Sciatic nerve (tissue), 2 donors: ENCODE results near the gene ZNF524. TPM values are rescaled to one million over a fixed set of nuclear protein-coding genes. Genes with fewer than 3 reads are reported as not detected.
A peak's percentile ranks its signal among the peaks of the same experiment; 100 is the strongest.

ENCODE experiments used
- ATAC-seq: fragments of 200-7000 bp; cut with Tn5 transposase; one replicate; pipeline ENCODE4 v1.9.1; 2020; ENCODE audit warnings: mild to moderate bottlenecking, moderate library complexity
- DNase-seq: peaks from one replicate; pipeline ENCODE4 v3.0.0-alpha.2; 2020; ENCODE audit warnings: low spot score
- intact Hi-C: fragments of 100-400 bp; cut with DNase I; formaldehyde crosslinking; loops from one replicate; pipeline ENCODE4 v1.14.2; 2022
- total RNA-seq: library from RNA; stranded (reverse); fragmentation: NEBNext Ultra II Directional; extraction: Animal tissue kit (Norgen Biotek cat#: 25700); gene quantifications from one replicate; pipeline ENCODE4 v1.2.1, GENCODE V29; 2021
- donor health status: DM: no; HTN: no; CAD: no.
- donor health status: DM: no; HTN: no; CAD: no.

The ZNF524 gene
- total RNA-seq, 1 donor from 2014 or later: 18.9 TPM

- no peak for DNase-seq
- ATAC-seq: no peak
- intact Hi-C loops: no loop called here
Observed at GRCh38 chr19:55613930-55614710, 14.0 kb downstream of the ZNF524 start.

- intact Hi-C loops: no loop called here
Observed at GRCh38 chr19:55614711-55615542, 14.8 kb downstream of the ZNF524 start.

DNA sequence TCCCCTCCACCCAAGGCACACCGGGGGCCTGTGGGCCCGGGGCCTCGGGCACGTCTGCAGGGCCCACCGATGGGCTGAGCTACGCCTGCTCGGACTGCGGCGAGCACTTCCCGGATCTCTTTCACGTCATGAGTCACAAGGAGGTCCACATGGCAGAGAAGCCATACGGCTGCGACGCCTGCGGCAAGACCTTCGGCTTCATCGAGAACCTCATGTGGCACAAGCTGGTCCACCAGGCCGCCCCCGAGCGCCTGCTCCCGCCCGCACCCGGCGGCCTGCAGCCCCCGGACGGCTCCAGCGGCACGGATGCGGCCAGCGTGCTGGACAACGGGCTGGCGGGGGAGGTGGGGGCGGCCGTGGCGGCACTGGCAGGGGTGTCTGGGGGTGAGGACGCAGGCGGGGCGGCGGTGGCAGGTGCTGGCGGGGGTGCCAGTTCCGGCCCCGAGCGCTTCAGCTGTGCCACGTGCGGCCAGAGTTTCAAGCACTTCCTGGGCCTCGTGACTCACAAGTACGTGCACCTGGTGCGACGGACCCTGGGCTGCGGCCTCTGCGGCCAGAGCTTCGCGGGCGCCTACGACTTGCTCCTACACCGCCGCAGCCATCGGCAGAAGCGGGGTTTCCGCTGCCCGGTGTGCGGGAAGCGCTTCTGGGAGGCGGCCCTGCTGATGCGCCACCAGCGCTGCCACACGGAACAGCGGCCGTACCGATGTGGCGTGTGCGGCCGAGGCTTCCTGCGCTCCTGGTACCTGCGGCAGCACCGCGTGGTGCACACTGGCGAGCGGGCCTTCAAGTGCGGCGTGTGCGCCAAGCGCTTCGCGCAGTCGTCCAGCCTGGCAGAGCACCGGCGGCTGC, 15.7 kb downstream of the ZNF524 start:
- intact Hi-C loops: no loop called here
- no peak for ATAC-seq
- no peak for DNase-seq

More at GRCh38 chr19:55614711-55615542, 14.8 kb downstream of the ZNF524 start:
- DNase-seq (no peak), ATAC-seq (no peak)

DNA sequence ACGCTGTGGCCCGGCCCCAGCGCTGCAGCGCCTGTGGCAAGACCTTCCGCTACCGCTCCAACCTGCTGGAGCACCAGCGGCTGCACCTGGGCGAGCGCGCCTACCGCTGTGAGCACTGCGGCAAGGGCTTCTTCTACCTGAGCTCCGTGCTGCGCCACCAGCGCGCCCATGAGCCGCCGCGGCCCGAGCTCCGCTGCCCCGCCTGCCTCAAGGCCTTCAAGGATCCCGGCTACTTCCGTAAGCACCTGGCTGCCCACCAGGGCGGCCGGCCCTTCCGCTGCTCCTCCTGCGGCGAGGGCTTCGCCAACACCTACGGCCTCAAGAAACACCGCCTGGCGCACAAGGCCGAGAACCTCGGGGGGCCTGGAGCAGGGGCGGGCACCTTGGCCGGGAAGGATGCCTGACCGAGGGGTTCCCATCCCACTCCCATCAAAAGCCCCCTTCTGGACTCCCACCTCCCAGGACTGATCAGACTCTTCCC, 16.3 kb downstream of the ZNF524 start:
- ATAC-seq: no peak
- no peak for DNase-seq
- intact Hi-C loops: no loop called here

GRCh38 chr19:55617426-55617825, 17.3 kb downstream of the ZNF524 start:
- intact Hi-C loops: no loop called here
- DNase-seq (no peak), ATAC-seq (no peak)

- ATAC-seq (no peak), DNase-seq (no peak)
- intact Hi-C loops: no loop called here
Observed at GRCh38 chr19:55618426-55618825, 18.3 kb downstream of the ZNF524 start.

GRCh38 chr19:55619286-55619685, 19.2 kb downstream of the ZNF524 start:
- ATAC-seq: no peak
- intact Hi-C loops: no loop called here
- DNase-seq: no peak

GRCh38 chr19:55620410-55621204, 20.5 kb downstream of the ZNF524 start:
- intact Hi-C loops: no loop called here
- DNase-seq: no peak
- no peak for ATAC-seq

- no peak for DNase-seq
- intact Hi-C loops: no loop called here
- no peak for ATAC-seq
Observed at GRCh38 chr19:55621205-55621672, 21.2 kb downstream of the ZNF524 start.

DNA sequence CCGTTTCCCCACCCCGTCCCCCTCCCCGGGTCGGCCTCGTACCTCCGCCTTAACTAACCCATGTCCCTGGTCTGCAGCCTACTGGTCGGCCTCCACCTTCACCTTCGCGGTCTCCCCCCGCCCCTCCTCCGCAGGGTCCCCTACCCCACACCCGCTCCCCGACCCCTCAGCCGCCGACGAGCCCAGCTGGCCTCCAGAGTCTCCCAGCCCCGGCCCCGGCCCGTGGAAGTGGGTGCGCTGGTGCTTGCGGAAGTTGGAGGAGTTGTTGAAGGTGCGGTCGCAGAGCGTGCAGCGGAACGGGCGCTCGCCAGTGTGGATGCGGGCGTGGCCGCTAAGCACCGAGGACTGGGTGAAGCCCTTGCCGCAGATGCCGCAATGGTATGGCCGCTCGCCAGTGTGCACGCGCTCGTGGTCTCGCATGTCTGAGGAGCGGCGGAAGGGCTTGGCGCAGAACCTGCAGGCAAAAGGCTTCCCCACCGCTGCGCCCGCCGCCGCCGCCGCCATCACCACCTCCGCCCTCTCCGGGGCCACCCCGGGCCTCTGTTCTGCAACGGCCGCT, 21.7 kb downstream of the ZNF524 start:
- intact Hi-C loops: no loop called here
- DNase-seq: peak; percentile 68

DNA sequence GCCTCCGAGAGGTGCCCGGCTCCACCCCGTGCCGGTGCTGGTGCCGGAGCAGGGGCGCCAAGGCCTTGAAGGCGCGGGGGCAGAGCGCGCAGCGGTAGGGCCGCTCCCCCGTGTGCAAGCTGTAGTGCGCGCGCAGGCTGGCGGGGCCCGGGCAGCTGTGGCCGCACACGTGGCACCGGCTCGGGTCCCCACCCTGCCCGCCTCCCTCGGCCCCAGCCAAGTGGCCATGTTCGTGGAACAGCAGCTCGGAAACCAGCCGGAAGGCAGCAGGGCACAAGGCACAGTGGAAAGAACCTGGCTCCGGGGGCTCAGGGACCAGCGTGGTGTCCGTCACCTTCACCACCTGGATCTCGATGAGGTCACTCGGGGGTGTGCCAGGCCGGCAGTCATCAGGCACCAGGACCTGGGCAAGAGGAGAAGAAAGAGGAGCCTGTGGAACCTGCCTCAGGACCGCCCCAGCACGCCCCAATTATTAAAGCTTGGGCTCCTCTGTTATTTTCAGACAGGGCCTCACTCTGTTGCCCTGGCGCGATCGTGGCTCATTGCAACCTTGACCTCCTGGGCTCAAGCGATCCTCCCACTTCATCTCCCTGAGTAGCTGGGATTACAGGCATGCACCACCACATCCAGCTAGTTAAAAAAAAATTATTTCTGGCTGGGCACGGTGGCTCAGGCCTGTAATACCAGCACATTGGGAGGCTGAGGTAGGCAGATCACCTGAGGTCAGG, 22.3 kb downstream of the ZNF524 start:
- DNase-seq (peak; percentile 59), ATAC-seq (no peak)
- intact Hi-C loops: no loop called here

More for the DNA sequence above, 21.7 kb downstream of the ZNF524 start:
- ATAC-seq: no peak

DNA sequence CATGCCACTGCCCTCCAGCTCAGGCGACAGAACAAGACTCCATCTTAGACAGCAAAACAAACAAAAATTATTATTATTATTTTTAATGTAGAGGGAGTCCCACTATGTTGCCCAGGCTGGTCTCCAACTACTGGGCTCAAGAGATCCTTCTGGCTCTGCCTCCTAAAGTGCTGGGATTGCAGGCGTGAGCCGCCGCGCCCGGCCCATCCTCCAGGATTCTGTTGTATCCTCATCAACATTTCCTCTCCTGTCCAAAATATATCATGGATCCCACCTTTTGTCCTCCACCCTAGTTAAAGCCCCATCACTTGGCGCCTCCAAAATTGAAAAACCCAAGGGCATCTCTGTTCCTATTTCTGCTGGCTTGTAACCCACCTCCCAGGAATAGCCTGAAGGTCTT, 23.0 kb downstream of the ZNF524 start:
- ATAC-seq: no peak
- DNase-seq: peak; percentile 56
- intact Hi-C loops: no loop called here

DNA sequence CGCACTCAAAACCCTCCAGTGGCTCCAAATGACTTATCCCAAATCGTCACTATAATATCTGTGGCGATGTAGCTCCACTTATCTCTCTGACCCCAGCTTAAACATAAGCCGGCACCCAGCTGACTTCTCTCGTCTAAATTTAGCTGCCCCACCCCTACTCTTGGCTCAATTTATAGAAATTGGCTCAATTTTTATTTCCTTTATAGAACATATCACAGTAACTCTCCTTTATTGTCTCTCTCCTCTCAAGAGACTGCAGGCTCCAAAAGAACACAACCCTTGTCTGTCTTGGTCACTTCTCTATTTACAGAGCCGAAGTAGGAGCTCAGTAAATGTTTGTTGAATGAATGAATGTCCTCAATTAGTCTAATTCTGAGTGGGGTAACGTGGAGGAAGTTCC, 23.5 kb downstream of the ZNF524 start:
- ATAC-seq: no peak
- intact Hi-C loops: no loop called here

GRCh38 chr19:55624109-55625003, 24.3 kb downstream of the ZNF524 start, which contains the start of gene ZNF784:
TSS of gene ZNF784 (minus strand) at chr19:55624566. CDS start at chr19:55624561, 5 bp downstream.
- DNase-seq: peak; percentile 96
- intact Hi-C loops: no loop called here
- ATAC-seq: peak; percentile 97

More for the DNA sequence above, 23.5 kb downstream of the ZNF524 start:
- DNase-seq: no peak

DNA sequence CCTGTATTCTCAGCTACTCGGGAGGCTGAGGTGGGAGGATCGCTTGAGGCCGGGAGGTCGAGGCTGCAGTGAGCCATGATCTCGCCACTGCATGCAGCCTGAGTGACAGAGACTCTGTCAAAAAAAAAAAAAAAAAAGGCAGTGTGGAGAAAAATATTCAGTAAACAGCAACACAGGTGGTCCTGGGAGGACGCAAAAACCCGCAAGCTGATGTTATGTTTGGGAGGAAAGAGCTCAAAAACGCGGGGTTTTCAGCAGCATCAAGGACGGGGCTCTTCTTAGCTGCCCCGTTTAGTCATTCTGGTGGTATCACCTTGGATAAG, 24.9 kb downstream of the ZNF524 start:
- DNase-seq: no peak
- intact Hi-C loops: no loop called here
- ATAC-seq: no peak

DNA sequence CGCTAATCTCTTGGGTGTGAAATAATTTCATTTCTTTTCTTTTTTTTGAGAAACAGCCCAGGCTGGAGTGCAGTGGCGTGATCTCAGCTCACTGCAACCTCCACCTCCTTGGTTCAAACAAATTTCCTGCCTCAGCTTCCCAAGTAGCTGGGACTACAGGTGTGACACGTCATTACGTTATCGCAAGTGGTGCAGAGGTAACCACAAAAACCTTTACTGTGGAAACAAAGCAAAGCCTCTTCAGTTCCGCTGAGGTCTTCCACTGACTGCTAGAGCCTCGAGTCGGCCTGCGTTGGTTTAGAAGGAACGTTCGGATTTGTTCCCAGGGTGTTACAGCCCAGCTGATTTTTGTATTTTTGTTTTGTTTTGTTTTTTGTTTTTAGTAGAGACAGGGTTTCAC, 26.3 kb downstream of the ZNF524 start:
- no peak for ATAC-seq
- intact Hi-C loops: no loop called here

More for the DNA sequence above, 26.3 kb downstream of the ZNF524 start:
- DNase-seq: no peak
